ENCODE measurements around the gene KLF14. TPM values are rescaled to one million over a fixed set of nuclear protein-coding genes. Genes with fewer than 3 reads are reported as not detected.

The KLF14 gene
- total RNA-seq (2012; rRNA removed) (not detected in 2 replicates), polyA plus RNA-seq (2012; rRNA removed) (0.05 and 0.07 TPM in 2 replicates), Bru-seq, nascent RNA (percentile 15 among the genes with signal in this experiment), BruChase-seq, experiment 1, labeled RNA remaining after a 6-hour chase (not detected), BruChase-seq, experiment 2, labeled RNA remaining after a 2-hour chase (not detected)
- 0.05 TPM in 1 of 2 replicates, not detected in the other for polyA plus RNA-seq (2012; cell fraction: cytosol; rRNA removed)
- polyA plus RNA-seq (2012; cell fraction: nucleus; rRNA removed; ENCODE audit: low replicate concordance), result 0.07 and 0.09 TPM in 2 replicates
- long read RNA-seq, result 0 reads

DNA sequence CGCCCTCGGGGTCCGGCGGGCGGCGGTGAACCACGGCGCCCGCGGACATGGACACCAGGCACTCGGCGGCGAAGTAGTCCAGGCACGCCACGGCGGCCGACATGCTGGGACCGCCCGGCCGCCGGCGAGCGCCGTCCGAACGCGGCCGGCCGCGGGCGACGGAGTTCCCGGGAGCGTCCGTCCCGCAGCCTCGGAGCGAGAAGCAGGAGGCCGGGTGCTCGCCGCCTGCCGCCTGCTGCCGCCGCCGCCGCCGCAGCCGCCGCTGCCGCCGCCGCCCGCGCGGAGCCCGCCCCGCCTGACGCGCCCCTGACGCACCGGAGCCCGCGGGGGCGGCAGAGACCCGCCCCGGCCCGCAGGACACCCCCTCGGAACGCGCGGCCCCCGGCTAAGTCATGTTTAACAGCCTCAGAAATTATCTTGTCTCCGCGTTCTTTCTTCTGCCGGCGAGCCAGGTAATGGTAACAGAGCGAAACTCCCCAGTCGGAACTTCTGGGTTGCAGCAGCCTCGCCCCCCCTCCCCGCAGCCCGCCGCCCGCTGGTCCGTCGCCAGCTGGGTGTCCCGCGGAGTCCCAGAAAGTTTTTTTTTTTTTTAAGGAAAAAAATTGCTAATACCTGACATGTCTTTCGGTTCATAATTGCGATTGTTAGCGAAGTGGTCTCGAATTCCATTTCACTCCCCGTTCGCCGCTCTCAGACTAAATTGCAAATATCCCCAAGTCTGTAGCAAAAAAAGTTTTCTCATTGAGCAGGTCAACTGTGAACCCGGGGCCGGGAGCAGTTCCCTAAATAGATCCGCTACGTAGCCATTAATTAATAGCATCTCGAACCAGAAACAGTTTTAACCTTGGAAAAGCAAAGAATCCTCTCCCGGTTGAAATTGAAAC, at the start of gene KLF14:
Gene KLF14 (minus strand): TSS at position 277 of the 884 bp plus-strand sequence. CDS start 174 bp downstream, at position 103.
- POLR2A ChIA-PET (ENCODE audit: unreplicated experiment), result no interaction called here
- WGBS, 2 experiments (ENCODE audit: extremely low coverage in 2 of 2, insufficient read length in 1 of 2), result 1% methylated on average over 72 of the region's 100 CpGs; no CpG with 5 or more reads in 1 of the 2 experiments
- Histone ChIP-seq H3K9ac (ENCODE audit: low read depth, low read length) (0 out of 2 replicates have a peak within 1 kb of the TSS, but pooled peaks have one; percentile 43), H3K9me1 (ENCODE audit: insufficient read depth, low read length) (no peaks in the 10 kb centered on the region), H3K23ac (ENCODE audit: low read depth, low read length) (no peak within 1 kb of the TSS), H3K4me1 (ENCODE audit: control insufficient read depth, insufficient read depth, low read length) (no peaks in the 10 kb centered on the region), H3K14ac (replicated peaks; ENCODE audit: low read depth, low read length) (no peak within 1 kb of the TSS), H2BK15ac (ENCODE audit: low read depth, low read length) (no peak within 1 kb of the TSS), H2AFZ (replicated peaks; ENCODE audit: low read length, poor library complexity) (peak within 1 kb of the TSS; percentile 88), H4K5ac (ENCODE audit: low read depth, low read length) (no peak within 1 kb of the TSS), H2AK5ac (ENCODE audit: low read depth, low read length) (no peak within 1 kb of the TSS), H3K4ac (ENCODE audit: low read depth, low read length) (no peak within 1 kb of the TSS), H3K18ac (ENCODE audit: low read depth, low read length) (no peak within 1 kb of the TSS), H3K27ac (ENCODE audit: insufficient read depth, low read length) (no peak within 1 kb of the TSS), H2BK20ac (ENCODE audit: low read depth, low read length) (no peak within 1 kb of the TSS), H3K27me3 (ENCODE audit: control insufficient read depth, insufficient read depth, low read length) (peaks cover 57% of the 10 kb centered on the region), H3K4me3 (ENCODE audit: insufficient read depth, low read depth, low read length) (peak within 1 kb of the TSS; percentile 91), H4K20me1 (ENCODE audit: insufficient read depth, low read length) (no peaks in the 10 kb centered on the region), H3K36me3 (ENCODE audit: control insufficient read depth, insufficient read depth, low read length) (no peaks in the 10 kb centered on the region), H2BK120ac (ENCODE audit: low read depth, low read length) (no peak within 1 kb of the TSS), H2BK5ac (ENCODE audit: low read depth, low read length, poor library complexity, severe bottlenecking) (no peak within 1 kb of the TSS), H3K9me3 (ENCODE audit: control insufficient read depth, insufficient read depth, low read length) (peaks cover 38% of the 10 kb centered on the region), H2AK9ac (replicated peaks; ENCODE audit: low read depth, low read length, poor library complexity) (no peak within 1 kb of the TSS), H4K8ac (ENCODE audit: low read depth in 2 of 2, low read length in 2 of 2) (no peak within 1 kb of the TSS), H3K56ac (ENCODE audit: extremely low read depth, insufficient read depth, low read length) (no peak within 1 kb of the TSS), H3K79me1 (ENCODE audit: low read depth in 1 of 2, low read length in 2 of 2) (no peaks in the 10 kb centered on the region), H4K91ac (ENCODE audit: insufficient read depth, low read depth, low read length) (no peak within 1 kb of the TSS), H3K4me2 (ENCODE audit: low read depth, low read length) (peak within 1 kb of the TSS; percentile 96)
- in situ Hi-C loops (cut with MboI; ENCODE audit: low sequenced_read_pairs) (no loop called here), dilution Hi-C loops (cut with HindIII; ENCODE audit: low sequenced_read_pairs, unreplicated experiment) (no loop called here), intact Hi-C loops (cut with micrococcal nuclease) (no loop called here)
- DNase-seq, result peak; percentile 3
- no TSS peak for BruUV-seq (replicated peaks)
- ATAC-seq (ENCODE audit: low read depth), result peak; percentile 88
- CTCF ChIA-PET, result interaction anchor here (0.6 kb wide), 1 partner anchor 473 kb away, joined by 3 read pairs; no protein-coding TSS in a partner anchor
- no peak for TF ChIP-seq MXI1 (IDR thresholded peaks at IDR 0.05; ENCODE audit: borderline replicate concordance, low read depth, low read length)
- TF ChIP-seq POLR2A (IDR thresholded peaks at IDR 0.05; ENCODE audit: low read depth, low read length), result no peak
- no peak for TF ChIP-seq CEBPB (IDR thresholded peaks at IDR 0.05; ENCODE audit: low read depth, low read length)
- TF ChIP-seq, protein P1, sequence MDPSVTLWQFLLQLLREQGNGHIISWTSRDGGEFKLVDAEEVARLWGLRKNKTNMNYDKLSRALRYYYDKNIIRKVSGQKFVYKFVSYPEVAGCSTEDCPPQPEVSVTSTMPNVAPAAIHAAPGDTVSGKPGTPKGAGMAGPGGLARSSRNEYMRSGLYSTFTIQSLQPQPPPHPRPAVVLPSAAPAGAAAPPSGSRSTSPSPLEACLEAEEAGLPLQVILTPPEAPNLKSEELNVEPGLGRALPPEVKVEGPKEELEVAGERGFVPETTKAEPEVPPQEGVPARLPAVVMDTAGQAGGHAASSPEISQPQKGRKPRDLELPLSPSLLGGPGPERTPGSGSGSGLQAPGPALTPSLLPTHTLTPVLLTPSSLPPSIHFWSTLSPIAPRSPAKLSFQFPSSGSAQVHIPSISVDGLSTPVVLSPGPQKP (IDR thresholded peaks at IDR 0.05; ENCODE audit: borderline replicate concordance, low read depth, low read length), result no peak
- TF ChIP-seq FOS (IDR thresholded peaks at IDR 0.05; ENCODE audit: low read depth, low read length), result no peak
- no peak for TF ChIP-seq RFX5 (IDR thresholded peaks at IDR 0.05; ENCODE audit: low read depth, low read length)
- no peak for TF ChIP-seq CTCF (conservative IDR thresholded peaks at IDR 0.05; ENCODE audit: low read depth, low read length)
- TF ChIP-seq MAFK (IDR thresholded peaks at IDR 0.05; ENCODE audit: low read depth, low read length), result no peak
- no peak for TF ChIP-seq NFE2L2 (IDR thresholded peaks at IDR 0.05; ENCODE audit: low read depth, low read length)
- TF ChIP-seq RAD21 (IDR thresholded peaks at IDR 0.05; ENCODE audit: low read length), result no peak
- no peak for TF ChIP-seq SMC3 (IDR thresholded peaks at IDR 0.05; ENCODE audit: low read depth, low read length)
- no peak for TF ChIP-seq CHD1 (IDR thresholded peaks at IDR 0.05; ENCODE audit: low read depth, low read length)
- no peak for TF ChIP-seq BHLHE40 (IDR thresholded peaks at IDR 0.05; ENCODE audit: low read depth, low read length)
- TF ChIP-seq RCOR1 (IDR thresholded peaks at IDR 0.05; ENCODE audit: insufficient replicate concordance, low read length), result no peak
